SK-N-SH (cell line): ENCODE data around the gene ANKS1B. TPM values are rescaled to one million over a fixed set of nuclear protein-coding genes. Genes with fewer than 3 reads are reported as not detected.
A peak's percentile ranks its signal among the peaks of the same experiment; 100 is the strongest.

Experiments used
- CHD2 ChIP-seq: fragments of 150-350 bp; IDR thresholded peaks from 2 replicates; pipeline ENCODE4 v1.6.1; 2018; ENCODE audit warnings: low read length; ENCODE audit not compliant: partially characterized antibody
- ELF1 ChIP-seq: IDR thresholded peaks from 2 replicates; pipeline ENCODE4 v1.4.0; 2012
- EZH2phosphoT487 ChIP-seq: fragments of 200-600 bp; sonication (generic); IDR thresholded peaks from 2 replicates; pipeline ENCODE4 v1.6.1; 2017; ENCODE audit warnings: low read depth, mixed run types, mild to moderate bottlenecking, antibody characterized with exemption, moderate library complexity, borderline replicate concordance
- FOSL2 ChIP-seq: IDR thresholded peaks from 2 replicates; pipeline ENCODE4 v1.4.0; 2012; ENCODE audit warnings: low read depth, mild to moderate bottlenecking, moderate library complexity, borderline replicate concordance
- GATA2 ChIP-seq: sonication (generic); formaldehyde crosslinking; IDR thresholded peaks from 2 replicates; pipeline ENCODE4 v1.5.0; 2020; ENCODE audit warnings: mild to moderate bottlenecking, missing genetic modification reagents
- MXI1 ChIP-seq: IDR thresholded peaks from 2 replicates; pipeline ENCODE4 v1.6.1; 2012; ENCODE audit warnings: mild to moderate bottlenecking, low read depth, low read length, improper control_type of control experiment
- NFIC ChIP-seq: IDR thresholded peaks from 2 replicates; pipeline ENCODE4 v1.4.0; 2012; ENCODE audit warnings: borderline replicate concordance
- NRF1 ChIP-seq: IDR thresholded peaks from 2 replicates; pipeline ENCODE4 v1.6.1; 2012; ENCODE audit warnings: low read depth, mild to moderate bottlenecking, low read length
- POLR2AphosphoS5 ChIP-seq: IDR thresholded peaks from 2 replicates; pipeline ENCODE4 v1.6.1; 2012; ENCODE audit warnings: low read depth, low read length
- RCOR1 ChIP-seq: fragments of 150-350 bp; IDR thresholded peaks from 2 replicates; pipeline ENCODE4 v1.6.1; 2017; ENCODE audit warnings: antibody characterized with exemption, low read length
- REST ChIP-seq: IDR thresholded peaks from 2 replicates; pipeline ENCODE4 v1.6.1; 2012; ENCODE audit warnings: mild to moderate bottlenecking, low read depth, low read length, moderate library complexity
- RXRA ChIP-seq: IDR thresholded peaks from 2 replicates; pipeline ENCODE4 v1.4.0; 2012; ENCODE audit warnings: low read depth, mild to moderate bottlenecking, borderline replicate concordance
- SIN3A ChIP-seq: IDR thresholded peaks from 2 replicates; pipeline ENCODE4 v1.6.1; 2012; ENCODE audit warnings: low read depth, mild to moderate bottlenecking, low read length, moderate library complexity, borderline replicate concordance
- SMC3 ChIP-seq: IDR thresholded peaks from 2 replicates; pipeline ENCODE4 v1.6.1; 2012; ENCODE audit warnings: low read depth, low read length, improper control_type of control experiment
- YY1 ChIP-seq: IDR thresholded peaks from 2 replicates; pipeline ENCODE4 v1.4.0; 2012; ENCODE audit warnings: low read depth, mild to moderate bottlenecking
- polyA plus RNA-seq, 3 experiments: library from polyadenylated mRNA; depleted of rRNA; stranded (reverse); fragments of >200 nt; gene quantifications; 2 replicates each; pipeline ENCODE4 v1.2.3, GENCODE V29; 2012
- TF ChIP-seq, protein P1 (sequence below): fragments of 150-350 bp; IDR thresholded peaks from 2 replicates; pipeline ENCODE4 v1.6.1; 2017; ENCODE audit warnings: antibody characterized with exemption, low read length, low read depth, borderline replicate concordance
- TF ChIP-seq, protein P2 (sequence below): IDR thresholded peaks from 2 replicates; pipeline ENCODE4 v1.4.0; 2012; ENCODE audit warnings: low read depth
- TF ChIP-seq, protein P3 (sequence below): fragments of 200-600 bp; sonication (generic); IDR thresholded peaks from 2 replicates; pipeline ENCODE4 v1.6.1; 2017; ENCODE audit warnings: antibody characterized with exemption, mild to moderate bottlenecking, moderate library complexity
- TF ChIP-seq, protein P4 (sequence below): IDR thresholded peaks from 2 replicates; pipeline ENCODE4 v1.4.0; 2012; ENCODE audit warnings: low read depth, borderline replicate concordance
- TF ChIP-seq, protein P5 (sequence below): fragments of 150-350 bp; IDR thresholded peaks from 2 replicates; pipeline ENCODE4 v1.6.1; 2016; ENCODE audit warnings: mild to moderate bottlenecking, low read depth, low read length

Gene ANKS1B
- polyA plus RNA-seq, 1 of the 3 experiments (the other 2 are of a cell fraction): 1.8 TPM

DNA sequence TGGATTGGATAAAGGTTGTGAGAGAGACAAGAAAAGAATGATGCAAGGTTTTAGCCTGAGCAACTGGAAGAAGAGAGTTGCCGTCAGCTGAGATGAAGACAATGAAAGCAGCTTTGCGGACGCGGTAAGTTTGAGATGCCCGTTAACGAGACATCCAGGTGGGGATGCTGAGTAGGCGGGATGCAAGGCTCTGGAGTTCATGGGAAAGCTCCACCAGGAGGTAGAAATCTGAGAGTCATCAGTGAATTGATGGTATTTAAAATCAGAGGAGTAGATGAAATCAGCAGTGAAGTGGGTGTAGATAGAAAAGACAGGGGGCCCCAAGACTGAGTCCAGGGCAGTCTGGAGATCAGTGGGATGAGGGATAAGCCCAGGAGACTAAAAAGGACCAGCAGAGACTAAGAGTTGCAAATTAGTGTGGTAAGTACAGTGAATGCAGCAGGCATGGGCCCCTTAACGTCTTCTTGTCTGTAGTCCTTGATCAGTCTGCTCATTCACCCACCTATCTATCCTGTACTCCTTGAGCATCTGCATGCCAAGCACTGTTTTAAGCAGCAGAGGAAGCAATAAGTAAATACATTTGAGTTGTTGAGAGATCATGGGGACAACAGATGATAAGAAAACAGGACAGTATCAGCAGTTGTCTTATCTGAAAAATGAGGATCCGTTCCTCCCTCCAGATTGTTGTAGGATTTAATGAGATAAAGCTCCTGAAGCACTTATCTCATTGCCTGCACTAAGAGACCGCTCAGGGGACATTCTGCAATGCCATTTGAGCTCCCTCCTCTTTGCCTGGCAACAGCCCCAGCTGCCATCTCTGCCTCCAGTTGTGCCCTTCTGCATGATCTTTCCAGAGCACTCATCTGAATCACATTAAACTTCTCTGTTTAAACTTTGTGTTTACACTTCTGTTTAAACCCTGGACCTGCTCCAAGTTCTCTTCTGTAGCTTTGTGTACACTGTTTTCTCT, 1248.1 kb downstream of the ANKS1B start (continued):
- TF ChIP-seq, protein P1, sequence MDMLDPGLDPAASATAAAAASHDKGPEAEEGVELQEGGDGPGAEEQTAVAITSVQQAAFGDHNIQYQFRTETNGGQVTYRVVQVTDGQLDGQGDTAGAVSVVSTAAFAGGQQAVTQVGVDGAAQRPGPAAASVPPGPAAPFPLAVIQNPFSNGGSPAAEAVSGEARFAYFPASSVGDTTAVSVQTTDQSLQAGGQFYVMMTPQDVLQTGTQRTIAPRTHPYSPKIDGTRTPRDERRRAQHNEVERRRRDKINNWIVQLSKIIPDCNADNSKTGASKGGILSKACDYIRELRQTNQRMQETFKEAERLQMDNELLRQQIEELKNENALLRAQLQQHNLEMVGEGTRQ: no peak
- TF ChIP-seq, protein P2, sequence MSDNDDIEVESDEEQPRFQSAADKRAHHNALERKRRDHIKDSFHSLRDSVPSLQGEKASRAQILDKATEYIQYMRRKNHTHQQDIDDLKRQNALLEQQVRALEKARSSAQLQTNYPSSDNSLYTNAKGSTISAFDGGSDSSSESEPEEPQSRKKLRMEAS: no peak
- TF ChIP-seq SIN3A: no peak
- no peak for TF ChIP-seq NRF1
- TF ChIP-seq SMC3: no peak
- TF ChIP-seq ELF1: no peak
- TF ChIP-seq YY1: no peak
- no peak for TF ChIP-seq RXRA
- TF ChIP-seq POLR2AphosphoS5: no peak
- TF ChIP-seq, protein P3, sequence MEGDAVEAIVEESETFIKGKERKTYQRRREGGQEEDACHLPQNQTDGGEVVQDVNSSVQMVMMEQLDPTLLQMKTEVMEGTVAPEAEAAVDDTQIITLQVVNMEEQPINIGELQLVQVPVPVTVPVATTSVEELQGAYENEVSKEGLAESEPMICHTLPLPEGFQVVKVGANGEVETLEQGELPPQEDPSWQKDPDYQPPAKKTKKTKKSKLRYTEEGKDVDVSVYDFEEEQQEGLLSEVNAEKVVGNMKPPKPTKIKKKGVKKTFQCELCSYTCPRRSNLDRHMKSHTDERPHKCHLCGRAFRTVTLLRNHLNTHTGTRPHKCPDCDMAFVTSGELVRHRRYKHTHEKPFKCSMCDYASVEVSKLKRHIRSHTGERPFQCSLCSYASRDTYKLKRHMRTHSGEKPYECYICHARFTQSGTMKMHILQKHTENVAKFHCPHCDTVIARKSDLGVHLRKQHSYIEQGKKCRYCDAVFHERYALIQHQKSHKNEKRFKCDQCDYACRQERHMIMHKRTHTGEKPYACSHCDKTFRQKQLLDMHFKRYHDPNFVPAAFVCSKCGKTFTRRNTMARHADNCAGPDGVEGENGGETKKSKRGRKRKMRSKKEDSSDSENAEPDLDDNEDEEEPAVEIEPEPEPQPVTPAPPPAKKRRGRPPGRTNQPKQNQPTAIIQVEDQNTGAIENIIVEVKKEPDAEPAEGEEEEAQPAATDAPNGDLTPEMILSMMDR: no peak
- TF ChIP-seq, protein P4, sequence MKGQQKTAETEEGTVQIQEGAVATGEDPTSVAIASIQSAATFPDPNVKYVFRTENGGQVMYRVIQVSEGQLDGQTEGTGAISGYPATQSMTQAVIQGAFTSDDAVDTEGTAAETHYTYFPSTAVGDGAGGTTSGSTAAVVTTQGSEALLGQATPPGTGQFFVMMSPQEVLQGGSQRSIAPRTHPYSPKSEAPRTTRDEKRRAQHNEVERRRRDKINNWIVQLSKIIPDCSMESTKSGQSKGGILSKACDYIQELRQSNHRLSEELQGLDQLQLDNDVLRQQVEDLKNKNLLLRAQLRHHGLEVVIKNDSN: no peak
- TF ChIP-seq RCOR1: peak; percentile 92
- TF ChIP-seq REST: no peak
- TF ChIP-seq NFIC: no peak
- no peak for TF ChIP-seq MXI1
- TF ChIP-seq GATA2 (CRISPR knock-in tag): peak; percentile 80
- no peak for TF ChIP-seq FOSL2
- TF ChIP-seq, protein P5, sequence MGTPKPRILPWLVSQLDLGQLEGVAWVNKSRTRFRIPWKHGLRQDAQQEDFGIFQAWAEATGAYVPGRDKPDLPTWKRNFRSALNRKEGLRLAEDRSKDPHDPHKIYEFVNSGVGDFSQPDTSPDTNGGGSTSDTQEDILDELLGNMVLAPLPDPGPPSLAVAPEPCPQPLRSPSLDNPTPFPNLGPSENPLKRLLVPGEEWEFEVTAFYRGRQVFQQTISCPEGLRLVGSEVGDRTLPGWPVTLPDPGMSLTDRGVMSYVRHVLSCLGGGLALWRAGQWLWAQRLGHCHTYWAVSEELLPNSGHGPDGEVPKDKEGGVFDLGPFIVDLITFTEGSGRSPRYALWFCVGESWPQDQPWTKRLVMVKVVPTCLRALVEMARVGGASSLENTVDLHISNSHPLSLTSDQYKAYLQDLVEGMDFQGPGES: no peak
- peak; percentile 72 for TF ChIP-seq CHD2
- TF ChIP-seq EZH2phosphoT487: no peak
